H9 (cell line): ENCODE results near the gene KY. TPM values are rescaled to one million over a fixed set of nuclear protein-coding genes. Genes with fewer than 3 reads are reported as not detected.

Experiments used
- DNase-seq: peaks from one replicate; pipeline ENCODE4 v3.0.0-alpha.2; 2017
- H2AFZ ChIP-seq: one replicate; pipeline ENCODE4 v1.6.1; 2013; ENCODE audit warnings: mild to moderate bottlenecking, low read length, control low read depth, moderate library complexity
- H2AK5ac ChIP-seq: 2 replicates; pipeline ENCODE4 v1.6.1; 2013; ENCODE audit warnings: low read length, control low read depth, mixed read lengths; ENCODE audit not compliant: insufficient read length
- H2BK120ac ChIP-seq: one replicate; pipeline ENCODE4 v1.6.1; 2013; ENCODE audit warnings: low read depth, mild to moderate bottlenecking, low read length, control low read depth, inconsistent platforms; ENCODE audit not compliant: poor library complexity, severe bottlenecking
- H2BK12ac ChIP-seq: 2 replicates; pipeline ENCODE4 v1.6.1; 2013; ENCODE audit warnings: low read length, control low read depth, mixed read lengths, low read depth; ENCODE audit not compliant: insufficient read length
- H2BK15ac ChIP-seq: 2 replicates; pipeline ENCODE4 v1.6.1; 2013; ENCODE audit warnings: low read depth, low read length, control low read depth
- H2BK20ac ChIP-seq: one replicate; pipeline ENCODE4 v1.6.1; 2013; ENCODE audit warnings: low read depth, mild to moderate bottlenecking, low read length, control low read depth, inconsistent platforms; ENCODE audit not compliant: poor library complexity, severe bottlenecking
- H2BK5ac ChIP-seq: 2 replicates; pipeline ENCODE4 v1.6.1; 2013; ENCODE audit warnings: low read length, control low read depth, mixed read lengths; ENCODE audit not compliant: insufficient read length
- H3K14ac ChIP-seq: 2 replicates; pipeline ENCODE4 v1.6.1; 2013; ENCODE audit warnings: low read length, control low read depth; ENCODE audit not compliant: insufficient read depth
- H3K18ac ChIP-seq: 2 replicates; pipeline ENCODE4 v1.6.1; 2013; ENCODE audit warnings: low read depth, mild to moderate bottlenecking, mixed read lengths, low read length, control low read depth; ENCODE audit not compliant: insufficient read length
- H3K23ac ChIP-seq: 2 replicates; pipeline ENCODE4 v1.6.1; 2013; ENCODE audit warnings: low read length, control low read depth, mixed read lengths, low read depth; ENCODE audit not compliant: insufficient read length
- H3K23me2 ChIP-seq: 2 replicates; pipeline ENCODE4 v1.6.1; 2013; ENCODE audit warnings: low read depth, mild to moderate bottlenecking, mixed read lengths, low read length, control low read depth; ENCODE audit not compliant: insufficient read length, poor library complexity, severe bottlenecking
- H3K27ac ChIP-seq: 2 replicates; pipeline ENCODE4 v1.5.1; 2013; ENCODE audit warnings: low read length, control low read depth, mixed read lengths, low read depth; ENCODE audit not compliant: insufficient read length
- H3K27me3 ChIP-seq: 2 replicates; pipeline ENCODE4 v1.6.1; 2013; ENCODE audit warnings: low read length, control low read depth, inconsistent platforms; ENCODE audit not compliant: insufficient read depth
- H3K4ac ChIP-seq: 2 replicates; pipeline ENCODE4 v1.6.1; 2013; ENCODE audit warnings: low read depth, mild to moderate bottlenecking, control low read depth, inconsistent platforms, low read length, moderate library complexity
- H3K4me1 ChIP-seq: 2 replicates; pipeline ENCODE4 v1.6.1; 2013; ENCODE audit warnings: low read length, control low read depth, inconsistent platforms; ENCODE audit not compliant: insufficient read depth
- H3K4me2 ChIP-seq: 2 replicates; pipeline ENCODE4 v1.6.1; 2013; ENCODE audit warnings: low read length, control low read depth, mixed read lengths; ENCODE audit not compliant: insufficient read length, insufficient read depth
- H3K56ac ChIP-seq: 2 replicates; pipeline ENCODE4 v1.6.1; 2013; ENCODE audit warnings: low read depth, mild to moderate bottlenecking, mixed read lengths, low read length, control low read depth; ENCODE audit not compliant: insufficient read length
- H3K79me1 ChIP-seq: 2 replicates; pipeline ENCODE4 v1.6.1; 2013; ENCODE audit warnings: low read depth, mild to moderate bottlenecking, moderate library complexity, low read length, control low read depth, inconsistent platforms; ENCODE audit not compliant: insufficient read depth, poor library complexity, severe bottlenecking
- H3K79me2 ChIP-seq: 2 replicates; pipeline ENCODE4 v1.6.1; 2013; ENCODE audit warnings: low read length, control low read depth, inconsistent platforms; ENCODE audit not compliant: insufficient read depth
- H3K9ac ChIP-seq: 2 replicates; pipeline ENCODE4 v1.6.1; 2013; ENCODE audit warnings: low read length, control low read depth, mixed read lengths; ENCODE audit not compliant: insufficient read length; ENCODE audit errors: extremely low read depth
- H3K9me3 ChIP-seq: one replicate; pipeline ENCODE4 v1.6.1; 2013; ENCODE audit warnings: low read depth, low read length, inconsistent platforms; ENCODE audit not compliant: control insufficient read depth
- H3T11ph ChIP-seq: one replicate; pipeline ENCODE4 v1.6.1; 2013; ENCODE audit warnings: mild to moderate bottlenecking, low read length, control low read depth, inconsistent platforms
- H4K20me1 ChIP-seq: one replicate; pipeline ENCODE4 v1.6.1; 2013; ENCODE audit not compliant: control insufficient read depth, insufficient read length, insufficient read depth
- H4K5ac ChIP-seq: 2 replicates; pipeline ENCODE4 v1.6.1; 2013; ENCODE audit warnings: low read depth, mild to moderate bottlenecking, mixed read lengths, low read length, control low read depth; ENCODE audit not compliant: insufficient read length
- H4K8ac ChIP-seq: replicated peaks from 2 replicates; pipeline ENCODE4 v1.6.1; 2013; ENCODE audit warnings: low read length, control low read depth, mixed read lengths, low read depth; ENCODE audit not compliant: insufficient read length
- H4K91ac ChIP-seq: 2 replicates; pipeline ENCODE4 v1.6.1; 2013; ENCODE audit warnings: low read depth, mild to moderate bottlenecking, moderate library complexity, mixed read lengths, low read length, control low read depth; ENCODE audit not compliant: insufficient read length
- H3K27ac Mint-ChIP-seq, 3 experiments: 2 replicates in 2 of 3; 3 replicates in 1 of 3; pipeline ENCODE4 v1.8.0; 2020 to 2021; ENCODE audit warnings: mixed read lengths in 3 of 3, mild to moderate bottlenecking in 1 of 3, moderate library complexity in 1 of 3
- H3K27me3 Mint-ChIP-seq: 2 replicates; pipeline ENCODE4 v1.8.0; 2021; ENCODE audit warnings: low read depth, mild to moderate bottlenecking, moderate library complexity, mixed read lengths
- H3K36me3 Mint-ChIP-seq, 3 experiments: 2 replicates in 2 of 3; 3 replicates in 1 of 3; pipeline ENCODE4 v1.8.0; 2020 to 2021; ENCODE audit warnings: low read depth in 3 of 3, mixed read lengths in 3 of 3; ENCODE audit not compliant: insufficient read depth in 1 of 3
- H3K4me1 Mint-ChIP-seq, 2 experiments: 2 replicates each; pipeline ENCODE4 v1.8.0; 2020; ENCODE audit warnings: mixed read lengths in 2 of 2
- H3K4me3 Mint-ChIP-seq, 2 experiments: 2 replicates in 1 of 2; 3 replicates in 1 of 2; pipeline ENCODE4 v1.8.0; 2020 to 2021; ENCODE audit warnings: mild to moderate bottlenecking in 2 of 2, mixed read lengths in 2 of 2, moderate library complexity in 1 of 2
- H3K9me3 Mint-ChIP-seq, 2 experiments: 2 replicates in 1 of 2; 3 replicates in 1 of 2; pipeline ENCODE4 v1.8.0; 2020; ENCODE audit warnings: mild to moderate bottlenecking in 2 of 2, mixed read lengths in 2 of 2, moderate library complexity in 1 of 2
- CTCF ChIP-seq: fragments of 200-600 bp; sonication (generic); conservative IDR thresholded peaks from 3 replicates; pipeline ENCODE4 v1.8.0; 2021; ENCODE audit warnings: antibody characterized with exemption, mild to moderate bottlenecking
- WGBS: extraction: QIAGEN DNeasy Blood & Tissue Kit; methylation state at CpG from one replicate; pipeline ENCODE4 v1.1.7; 2013; ENCODE audit warnings: missing lambda C conversion rate, low lambda C conversion rate, mixed read lengths; ENCODE audit not compliant: insufficient read length; ENCODE audit errors: extremely low coverage; 5-methylcytosine and 5-hydroxymethylcytosine counted together
- total RNA-seq: library from RNA; stranded (reverse); gene quantifications from 2 replicates; pipeline ENCODE4 v1.2.1, GENCODE V29; 2021

KY gene
- total RNA-seq, 1 experiment from 2014 or later: not detected

- Histone ChIP-seq H2AK5ac (no peak overlapping the region), H3K4me2 (no peak overlapping the region), H3K23ac (no peak overlapping the region), H3K27me3 (no peaks in the 10 kb centered on the region), H2BK15ac (no peak overlapping the region), H4K5ac (no peak overlapping the region), H2BK20ac (no peak overlapping the region), H4K20me1 (no peaks in the 10 kb centered on the region), H4K91ac (no peak overlapping the region), H3K79me2 (no peaks in the 10 kb centered on the region), H3K23me2 (no peaks in the 10 kb centered on the region), H2BK120ac (no peak overlapping the region), H3K79me1 (no peaks in the 10 kb centered on the region), H3K14ac (no peak overlapping the region; the same call in 1 of the 2 replicates), H4K8ac (no peak overlapping the region), H3K27ac (no peak overlapping the region), H3K9ac (no peak overlapping the region), H3K4ac (no peak overlapping the region), H2BK12ac (no peak overlapping the region), H2BK5ac (no peak overlapping the region), H2AFZ (no peak overlapping the region), H3K4me1 (no peaks in the 10 kb centered on the region), H3K56ac (no peak overlapping the region), H3K18ac (no peak overlapping the region), H3T11ph (no peak overlapping the region), H3K9me3 (no peaks in the 10 kb centered on the region)
- H3K27ac Mint-ChIP-seq: no peak overlapping the region
- TF ChIP-seq CTCF: no peak
- peaks cover 0 to 3% of the 10 kb centered on the region in 2 experiments; a peak in 1 of 4 replicates for H3K4me1 Mint-ChIP-seq
- H3K4me3 Mint-ChIP-seq: no peak overlapping the region
- peaks cover 63% of the 10 kb centered on the region for H3K27me3 Mint-ChIP-seq
- no CpG with 5 or more reads among the region's 6 CpGs for WGBS
- 0 out of 5 replicates have a peak, but pooled peaks cover 0 to 2% of the 10 kb centered on the region in 2 experiments for H3K9me3 Mint-ChIP-seq
- DNase-seq: no peak
- no peaks in the 10 kb centered on the region; a peak in 1 of 7 replicates for H3K36me3 Mint-ChIP-seq
These were observed 14.4 kb upstream of the KY start for GRCh38 chr3:134665243-134665642.
